ENCODE measurements around the gene RPL10L. TPM values are rescaled to one million over a fixed set of nuclear protein-coding genes. Genes with fewer than 3 reads are reported as not detected.

Gene RPL10L
- total RNA-seq, 1 experiment from 2014 or later: not detected

DNA sequence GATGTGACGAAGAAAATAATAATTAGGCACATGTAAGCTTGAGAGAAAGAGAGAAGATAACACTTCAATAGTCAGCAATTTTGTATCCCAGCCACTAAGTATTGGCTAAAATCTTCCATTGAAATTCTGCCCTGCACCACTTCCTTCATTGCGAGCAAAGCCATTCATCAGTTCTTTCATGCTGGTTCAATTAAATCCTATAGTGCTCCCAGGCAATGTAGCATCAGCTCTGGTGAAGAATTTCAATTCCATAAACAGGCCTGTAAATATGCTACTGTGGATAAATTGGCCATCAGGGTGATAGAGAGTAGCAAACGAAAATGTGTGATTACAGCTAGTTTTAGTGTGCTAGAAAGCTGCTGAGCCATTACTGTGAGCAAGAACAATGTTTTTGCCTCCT lies 24.7 kb downstream of the RPL10L start:
- Mint-ChIP-seq H3K4me3 (no peak overlapping the region), H3K4me1 (peaks cover 14% of the 10 kb centered on the region), H3K27ac (no peak overlapping the region), H3K36me3 (no peaks in the 10 kb centered on the region), H3K9me3 (peaks cover 9% of the 10 kb centered on the region; the same call in 1 of the 2 replicates), H3K27me3 (ENCODE audit: low read depth) (no peaks in the 10 kb centered on the region)
- ChIA-PET CTCF (no interaction called here), POLR2A (no interaction called here)
- ATAC-seq (no peak; the same call in 1 of the 2 replicates), DNase-seq (ENCODE audit: low spot score) (no peak)
- no peak for TF ChIP-seq ZNF263 (CRISPR knock-in tag; IDR thresholded peaks at IDR 0.05; ENCODE audit: low read depth)
- TF ChIP-seq NFYB (CRISPR knock-in tag; conservative IDR thresholded peaks at IDR 0.05; ENCODE audit: low read depth): no peak
- TF ChIP-seq SOX15 (CRISPR knock-in tag; IDR thresholded peaks at IDR 0.05): no peak
- TF ChIP-seq JUN (CRISPR knock-in tag; IDR thresholded peaks at IDR 0.05): no peak
- no peak for TF ChIP-seq HMGXB4 (CRISPR knock-in tag; IDR thresholded peaks at IDR 0.05)
- no peak for TF ChIP-seq NR3C1 (CRISPR knock-in tag; conservative IDR thresholded peaks at IDR 0.05; ENCODE audit: low read depth)
- TF ChIP-seq ZNF219 (CRISPR knock-in tag; IDR thresholded peaks at IDR 0.05; ENCODE audit: borderline replicate concordance): no peak

All from WTC11 (cell line).